ENCODE results near the gene GLRA3. TPM values are rescaled to one million over a fixed set of nuclear protein-coding genes. Genes with fewer than 3 reads are reported as not detected.

Gene GLRA3
- total and polyA plus RNA-seq, 8 donors: 0.03 to 0.11 (median 0.04) TPM; not detected in 3

DNA sequence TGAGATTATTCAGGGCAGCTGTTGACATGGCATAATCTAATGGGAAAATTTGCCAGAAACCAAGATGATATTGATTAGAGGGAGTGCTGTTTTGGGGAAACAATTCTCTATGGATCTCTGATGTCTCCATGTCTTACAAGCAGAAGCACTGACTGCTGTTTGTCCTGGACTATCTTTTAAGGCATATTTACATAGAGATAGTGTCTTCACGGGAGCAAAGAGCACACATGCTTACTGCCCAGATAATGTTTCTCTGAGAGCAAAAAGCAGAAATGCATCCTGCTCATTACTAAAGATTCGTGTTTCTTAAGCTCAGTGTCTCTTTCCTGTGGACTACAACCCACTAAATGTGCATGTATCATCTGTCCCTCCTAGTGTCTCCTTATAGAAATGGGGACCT, 41.3 kb upstream of the GLRA3 start:
- intact Hi-C loops (cut with DNase I): no loop called here
- no peak for TF ChIP-seq CTCF (IDR thresholded peaks at IDR 0.05)
- ATAC-seq: no peak
- H3K9me3 ChIP-seq: no peaks in the 10 kb centered on the region
- no peaks in the 10 kb centered on the region for H3K4me1 ChIP-seq
- H3K4me3 ChIP-seq: no peak overlapping the region
- H3K27ac ChIP-seq: no peak overlapping the region
- no peaks in the 10 kb centered on the region for H3K27me3 ChIP-seq
- DNase-seq: no peak
- no peaks in the 10 kb centered on the region for H3K36me3 ChIP-seq

- Histone ChIP-seq H3K9me3 (no peaks in the 10 kb centered on the region), H3K4me1 (no peaks in the 10 kb centered on the region), H3K27ac (no peak overlapping the region), H3K27me3 (no peaks in the 10 kb centered on the region), H3K36me3 (no peaks in the 10 kb centered on the region), H3K4me3 (no peak overlapping the region)
- intact Hi-C loops (cut with DNase I): no loop called here
- DNase-seq (no peak), ATAC-seq (no peak)
- TF ChIP-seq CTCF (IDR thresholded peaks at IDR 0.05): no peak
These were observed 40.3 kb upstream of the GLRA3 start for GRCh38 chr4:174869339-174869738.

- no peak for DNase-seq
- Histone ChIP-seq H3K27ac (no peak overlapping the region), H3K4me3 (no peak overlapping the region), H3K36me3 (no peaks in the 10 kb centered on the region), H3K4me1 (no peaks in the 10 kb centered on the region), H3K9me3 (no peaks in the 10 kb centered on the region), H3K27me3 (no peaks in the 10 kb centered on the region)
- intact Hi-C loops (cut with DNase I): no loop called here
- ATAC-seq: no peak
- TF ChIP-seq CTCF (IDR thresholded peaks at IDR 0.05): no peak
These were observed 38.9 kb upstream of the GLRA3 start for GRCh38 chr4:174867903-174868302.

DNA sequence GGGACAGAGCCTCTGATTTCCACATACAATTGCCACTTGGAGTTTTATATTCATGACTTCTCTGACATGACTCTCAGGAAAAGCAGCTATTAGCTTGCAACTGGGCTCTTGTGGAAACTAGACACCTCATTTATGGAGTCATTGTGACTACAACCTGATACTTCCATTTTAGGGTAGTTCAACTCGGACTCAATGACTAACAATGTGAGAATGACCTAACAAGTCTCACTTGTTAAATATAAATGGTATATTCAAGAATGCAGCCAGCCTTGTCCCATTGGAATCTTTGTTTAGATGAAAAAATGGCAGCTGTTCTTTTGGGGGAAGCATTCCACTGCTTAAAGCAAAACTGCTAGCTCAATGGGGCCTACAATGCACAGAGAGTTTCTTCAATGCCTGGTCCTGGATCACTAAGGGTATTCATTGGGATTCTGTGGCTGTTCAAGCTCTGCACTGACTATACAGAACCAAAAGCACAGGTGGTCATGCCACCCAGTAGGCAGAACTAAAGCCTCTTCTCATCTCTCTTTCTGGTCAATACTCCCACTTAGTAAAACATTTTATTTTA, 36.5 kb upstream of the GLRA3 start:
- Histone ChIP-seq H3K27ac (no peak overlapping the region), H3K4me1 (no peaks in the 10 kb centered on the region), H3K9me3 (no peaks in the 10 kb centered on the region), H3K36me3 (no peaks in the 10 kb centered on the region), H3K4me3 (no peak overlapping the region), H3K27me3 (no peaks in the 10 kb centered on the region)
- DNase-seq (no peak), ATAC-seq (no peak)
- no peak for TF ChIP-seq CTCF (IDR thresholded peaks at IDR 0.05)
- intact Hi-C loops (cut with DNase I): no loop called here

DNA sequence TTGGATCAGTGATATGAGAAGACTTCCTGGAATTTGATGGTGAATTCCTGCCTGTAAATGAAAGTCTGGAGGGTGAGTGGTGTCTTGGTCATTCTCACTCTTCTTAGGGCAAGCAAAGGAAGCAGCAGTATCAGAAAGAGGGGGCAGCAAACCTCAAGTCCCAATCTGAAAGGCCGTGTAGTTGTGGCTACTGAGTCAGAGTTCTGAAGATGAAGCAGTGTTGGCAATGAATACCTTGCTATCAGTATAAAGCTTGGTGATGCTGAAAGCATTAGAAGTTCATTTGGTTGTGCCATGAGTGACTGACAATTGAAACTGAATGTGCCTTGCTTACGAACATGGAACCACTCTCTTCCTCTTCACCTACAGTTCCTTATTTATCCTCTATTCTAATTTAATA, 35.0 kb upstream of the GLRA3 start:
- DNase-seq: no peak
- H3K4me1 ChIP-seq: no peaks in the 10 kb centered on the region
- H3K27me3 ChIP-seq: no peaks in the 10 kb centered on the region
- H3K4me3 ChIP-seq: no peak overlapping the region
- TF ChIP-seq CTCF (IDR thresholded peaks at IDR 0.05): no peak
- H3K36me3 ChIP-seq: no peaks in the 10 kb centered on the region
- ATAC-seq: no peak
- H3K9me3 ChIP-seq: peaks cover 0 to 2% of the 10 kb centered on the region in 2 donors
- H3K27ac ChIP-seq: no peak overlapping the region
- intact Hi-C loops (cut with DNase I): no loop called here
